ES-I3 (cell line): ENCODE data around the gene PLD2.
"Not testable (repeated sequence)": the region's sequence is repeated elsewhere in the genome, so short reads cannot be mapped to it uniquely, and the experiment has no call there.

ENCODE experiments used
- H3K36me3 ChIP-seq: 2 replicates; pipeline ENCODE4 v1.6.1; 2013; ENCODE audit warnings: mild to moderate bottlenecking, low read length, control low read depth, moderate library complexity; ENCODE audit not compliant: insufficient read depth
- H3K4me1 ChIP-seq: 2 replicates; pipeline ENCODE4 v1.6.1; 2013; ENCODE audit warnings: mild to moderate bottlenecking, control low read depth, low read length; ENCODE audit not compliant: insufficient read depth
- H3K9ac ChIP-seq: 2 replicates; pipeline ENCODE4 v1.6.1; 2013; ENCODE audit warnings: low read depth, mild to moderate bottlenecking, low read length, moderate library complexity
- H3K9me3 ChIP-seq: 2 replicates; pipeline ENCODE4 v1.6.1; 2013; ENCODE audit warnings: mild to moderate bottlenecking, low read length, moderate library complexity; ENCODE audit not compliant: control insufficient read depth, insufficient read depth

The PLD2 gene

GRCh38 chr17:4850246-4850645 lies 43.3 kb downstream of the PLD2 start:
- H3K36me3 ChIP-seq: no peaks in the 10 kb centered on the region
- H3K9ac ChIP-seq: no peak overlapping the region
- no peaks in the 10 kb centered on the region for H3K9me3 ChIP-seq
- H3K4me1 ChIP-seq: peaks cover 58% of the 10 kb centered on the region

DNA sequence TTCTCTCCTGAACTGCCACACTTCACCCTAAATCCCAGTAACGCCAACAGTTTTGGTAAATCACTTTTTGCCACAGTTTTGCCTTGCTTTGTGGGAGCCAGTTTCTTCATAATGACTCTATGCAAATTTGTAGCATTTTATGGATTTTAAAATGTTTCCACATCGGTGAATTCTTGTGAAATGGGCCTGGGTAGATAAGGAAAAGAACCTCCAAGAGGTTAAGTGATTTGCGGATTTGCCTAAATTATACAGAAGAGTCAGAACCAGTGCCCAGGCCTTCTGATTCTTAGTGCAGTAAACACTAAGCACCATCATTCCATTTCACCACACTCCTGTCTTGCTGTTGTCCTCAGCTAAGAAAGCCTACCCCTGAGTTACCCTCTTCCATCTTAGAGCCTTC lies 44.1 kb downstream of the PLD2 start:
- no peak overlapping the region; the same call in 1 of the 2 replicates for H3K9ac ChIP-seq
- no peaks in the 10 kb centered on the region for H3K9me3 ChIP-seq
- peaks cover 58% of the 10 kb centered on the region for H3K4me1 ChIP-seq
- H3K36me3 ChIP-seq: no peaks in the 10 kb centered on the region

DNA sequence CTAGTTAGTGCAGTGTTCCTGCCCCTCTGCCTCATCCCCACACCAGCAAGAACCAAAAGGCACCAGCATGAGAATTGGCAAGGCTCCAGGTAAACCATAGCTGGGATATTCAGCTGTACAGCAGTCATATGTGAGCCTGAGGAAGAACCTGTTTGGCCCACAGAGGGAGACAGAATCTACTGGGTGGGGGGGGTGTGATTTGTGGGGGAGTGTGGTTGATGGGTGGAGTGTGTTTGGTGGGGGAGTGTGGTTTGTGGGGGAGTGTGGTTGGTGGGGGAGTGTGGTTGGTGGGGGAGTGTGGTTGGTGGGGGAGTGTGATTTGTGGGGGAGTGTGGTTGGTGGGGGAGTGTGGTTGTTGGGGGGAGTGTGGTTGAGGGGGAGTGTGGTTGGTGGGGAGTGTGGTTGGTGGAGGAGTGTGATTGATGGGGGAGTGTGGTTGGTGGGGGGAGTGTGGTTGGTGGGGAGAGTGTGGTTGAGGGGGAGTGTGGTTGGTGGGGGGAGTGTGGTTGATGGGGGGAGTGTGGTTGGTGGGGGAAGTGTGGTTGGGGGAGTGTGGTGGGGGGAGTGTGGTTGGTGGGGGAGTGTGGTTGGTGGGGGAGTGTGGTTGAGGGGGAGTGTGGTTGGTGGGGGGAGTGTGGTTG lies 45.7 kb downstream of the PLD2 start:
- Histone ChIP-seq H3K9ac (no peak overlapping the region), H3K36me3 (no peaks in the 10 kb centered on the region; the same call in 1 of the 2 replicates), H3K9me3 (no peaks in the 10 kb centered on the region), H3K4me1 (peaks cover 57% of the 10 kb centered on the region)

- H3K9me3 ChIP-seq: no peaks in the 10 kb centered on the region
- no peak overlapping the region for H3K9ac ChIP-seq
- peaks cover 55% of the 10 kb centered on the region for H3K4me1 ChIP-seq
- no peaks in the 10 kb centered on the region; the same call in 1 of the 2 replicates for H3K36me3 ChIP-seq
Measured at GRCh38 chr17:4853208-4853671, 46.3 kb downstream of the PLD2 start.

GRCh38 chr17:4854111-4854681 lies 47.2 kb downstream of the PLD2 start:
- Histone ChIP-seq H3K36me3 (no peaks in the 10 kb centered on the region; the same call in 1 of the 2 replicates), H3K4me1 (peaks cover 58% of the 10 kb centered on the region), H3K9ac (no peak overlapping the region), H3K9me3 (no peaks in the 10 kb centered on the region)

- no peaks in the 10 kb centered on the region for H3K9me3 ChIP-seq
- no peak overlapping the region for H3K9ac ChIP-seq
- no peaks in the 10 kb centered on the region; the same call in 1 of the 2 replicates for H3K36me3 ChIP-seq
- H3K4me1 ChIP-seq: peaks cover 51% of the 10 kb centered on the region
Measured at GRCh38 chr17:4856271-4856936, 49.5 kb downstream of the PLD2 start.

DNA sequence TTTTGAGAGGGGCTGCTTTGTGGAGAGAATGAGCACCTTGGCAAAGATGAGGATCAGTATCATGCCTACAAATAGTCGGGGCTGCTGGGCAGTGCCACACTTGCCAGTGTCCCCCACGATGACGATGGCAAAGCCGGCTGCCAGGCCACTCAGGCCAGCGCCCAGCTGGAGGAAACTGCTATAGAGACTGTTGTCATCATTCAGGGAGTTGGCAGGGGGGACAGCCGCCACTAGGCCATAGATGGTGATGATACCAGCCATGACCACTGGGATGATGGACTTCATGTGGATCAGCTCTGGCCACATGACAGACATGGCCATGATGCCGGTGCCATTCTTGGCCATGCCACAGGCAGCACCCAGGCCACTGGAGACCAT lies 50.0 kb downstream of the PLD2 start:
- peaks cover 48% of the 10 kb centered on the region for H3K4me1 ChIP-seq
- H3K9ac ChIP-seq: no peak overlapping the region
- H3K36me3 ChIP-seq: no peaks in the 10 kb centered on the region; the same call in 1 of the 2 replicates
- H3K9me3 ChIP-seq: no peaks in the 10 kb centered on the region

- H3K4me1 ChIP-seq: peaks cover 48% of the 10 kb centered on the region
- H3K9ac ChIP-seq, H3K9me3 ChIP-seq, H3K36me3 ChIP-seq: not testable (repeated sequence)
Measured at GRCh38 chr17:4857347-4857746, 50.4 kb downstream of the PLD2 start.

DNA sequence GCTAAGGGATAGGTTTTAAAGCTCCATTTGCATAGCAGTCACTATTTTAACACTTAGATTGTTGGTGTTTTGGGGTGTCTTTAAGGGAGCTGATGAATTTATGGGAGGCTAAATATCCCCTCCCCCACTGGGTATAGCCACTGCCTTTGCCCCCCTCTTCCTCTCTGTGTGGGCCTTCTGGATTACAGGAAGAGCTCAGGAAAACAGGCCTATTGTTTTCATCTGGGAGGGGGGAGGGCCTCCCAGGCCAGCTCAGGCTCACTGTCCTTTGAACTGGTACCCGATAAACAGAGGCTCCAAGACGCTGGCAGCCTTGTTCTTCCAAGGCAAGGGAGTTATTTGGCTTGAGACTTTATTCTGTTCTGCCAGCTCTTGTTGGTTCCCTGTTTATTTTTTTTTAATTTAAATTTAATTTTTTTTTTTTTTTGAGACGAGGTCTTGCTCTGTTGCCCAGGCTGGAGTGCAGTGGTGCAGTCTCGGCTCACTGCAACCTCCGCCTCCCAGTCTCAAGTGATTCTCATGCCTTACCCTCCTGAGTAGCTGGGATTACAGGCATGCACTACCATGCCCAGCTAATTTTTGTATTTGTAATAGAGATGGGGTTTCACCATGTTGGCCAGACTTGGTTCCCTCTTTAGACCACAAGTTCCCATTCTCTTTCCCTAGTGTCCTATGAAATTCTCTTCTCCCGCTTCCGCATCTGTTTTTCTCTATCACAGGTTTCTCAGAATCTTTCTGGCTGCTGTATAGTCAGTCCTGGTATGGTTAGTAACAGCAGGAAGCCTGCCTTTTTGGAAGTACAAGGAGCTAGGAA lies 51.3 kb downstream of the PLD2 start:
- H3K4me1 ChIP-seq: peaks cover 48% of the 10 kb centered on the region
- H3K36me3 ChIP-seq: no peaks in the 10 kb centered on the region; the same call in 1 of the 2 replicates

GRCh38 chr17:4858882-4859260 lies 51.9 kb downstream of the PLD2 start:
- Histone ChIP-seq H3K9me3 (no peaks in the 10 kb centered on the region), H3K4me1 (peaks cover 42% of the 10 kb centered on the region), H3K9ac (peak overlapping the region; percentile 23; the same call in 1 of the 2 replicates), H3K36me3 (no peaks in the 10 kb centered on the region; the same call in 1 of the 2 replicates)

More for the DNA sequence above, 51.3 kb downstream of the PLD2 start:
- H3K9me3 ChIP-seq: no peaks in the 10 kb centered on the region
- H3K9ac ChIP-seq: peak overlapping the region; percentile 23; the same call in 1 of the 2 replicates

GRCh38 chr17:4859816-4860625 lies 53.1 kb downstream of the PLD2 start:
- Histone ChIP-seq H3K4me1 (peaks cover 34% of the 10 kb centered on the region), H3K9me3 (no peaks in the 10 kb centered on the region), H3K9ac (no peak overlapping the region), H3K36me3 (no peaks in the 10 kb centered on the region; the same call in 1 of the 2 replicates)

GRCh38 chr17:4860651-4861050 lies 53.7 kb downstream of the PLD2 start:
- H3K4me1 ChIP-seq: peaks cover 34% of the 10 kb centered on the region
- H3K9me3 ChIP-seq: no peaks in the 10 kb centered on the region
- no peaks in the 10 kb centered on the region; the same call in 1 of the 2 replicates for H3K36me3 ChIP-seq
- no peak overlapping the region for H3K9ac ChIP-seq

DNA sequence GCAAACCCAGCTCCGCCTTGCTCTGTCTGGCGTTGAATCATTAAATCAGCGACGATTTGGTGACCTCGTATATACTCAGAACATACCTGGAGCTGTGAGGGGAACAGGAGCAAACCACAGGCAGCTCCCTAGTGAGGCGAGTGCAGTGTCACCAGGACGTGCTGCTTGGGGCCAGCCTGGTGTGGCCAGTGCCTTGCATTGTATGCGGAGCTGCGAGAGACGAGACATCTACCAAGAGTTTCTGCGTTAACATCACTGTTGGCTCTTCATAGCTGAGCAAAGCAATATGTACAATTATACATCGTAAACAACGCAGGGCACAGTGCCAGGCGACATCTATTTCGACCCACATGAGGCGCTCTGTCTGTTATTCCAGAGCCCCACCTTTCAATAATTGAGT lies 54.1 kb downstream of the PLD2 start:
- H3K9me3 ChIP-seq: no peaks in the 10 kb centered on the region
- no peaks in the 10 kb centered on the region; the same call in 1 of the 2 replicates for H3K36me3 ChIP-seq
- H3K4me1 ChIP-seq: peaks cover 34% of the 10 kb centered on the region
- no peak overlapping the region for H3K9ac ChIP-seq
